ENCODE results near the gene SND1. TPM values are rescaled to one million over a fixed set of nuclear protein-coding genes. Genes with fewer than 3 reads are reported as not detected.
A peak's percentile ranks its signal among the peaks of the same experiment; 100 is the strongest.

The SND1 gene
- total and polyA plus RNA-seq, 7 experiments from 2014 or later: 68.6 to 253 (median 137) TPM

GRCh38 chr7:127932076-127932475, 280.1 kb downstream of the SND1 start:
- Histone ChIP-seq H3K27ac (ENCODE audit: low read depth, low read length) (no peak overlapping the region), H3K4me1 (ENCODE audit: control insufficient read depth in 2 of 2, insufficient read depth in 2 of 2, low read length in 2 of 2) (no peaks in the 10 kb centered on the region), H3K27me3 (ENCODE audit: control insufficient read depth in 2 of 2, insufficient read depth in 2 of 2, low read length in 2 of 2) (no peaks in the 10 kb centered on the region), H3K36me3 (ENCODE audit: control insufficient read depth in 2 of 3, insufficient read depth in 3 of 3, low read length in 3 of 3) (peaks cover 0 to 18% (median 4%) of the 10 kb centered on the region in 3 experiments), H3K4me3 (ENCODE audit: low read length) (no peak overlapping the region), H3K9me3 (ENCODE audit: control insufficient read depth in 2 of 3, low read length in 3 of 3) (no peaks in the 10 kb centered on the region)
- Mint-ChIP-seq H3K4me1 (peaks cover 0 to 14% (median 3%) of the 10 kb centered on the region in 7 donors), H3K36me3 (peaks cover 9 to 55% (median 48%) of the 10 kb centered on the region in 5 donors), H3K9me3 (no peaks in the 10 kb centered on the region), H3K27ac (no peak overlapping the region), H3K4me3 (no peak overlapping the region), H3K27me3 (no peaks in the 10 kb centered on the region)
- CTCF ChIA-PET: no interaction called here
- no peak for ATAC-seq
- POLR2A ChIA-PET: no interaction called here
- DNase-seq: no peak
- intact Hi-C loops (cut with micrococcal nuclease): no loop called here

- Mint-ChIP-seq H3K36me3 (peaks cover 9 to 54% (median 48%) of the 10 kb centered on the region in 5 donors), H3K27ac (no peak overlapping the region), H3K4me1 (peaks cover 0 to 14% (median 3%) of the 10 kb centered on the region in 7 donors), H3K4me3 (no peak overlapping the region), H3K27me3 (no peaks in the 10 kb centered on the region), H3K9me3 (no peaks in the 10 kb centered on the region)
- H3K9me3 ChIP-seq (ENCODE audit: control insufficient read depth in 2 of 3, low read length in 3 of 3): no peaks in the 10 kb centered on the region
- H3K36me3 ChIP-seq (ENCODE audit: control insufficient read depth in 2 of 3, insufficient read depth in 3 of 3, low read length in 3 of 3): peaks cover 0 to 18% (median 4%) of the 10 kb centered on the region in 3 experiments
- no peaks in the 10 kb centered on the region for H3K27me3 ChIP-seq (ENCODE audit: control insufficient read depth in 2 of 2, insufficient read depth in 2 of 2, low read length in 2 of 2)
- H3K4me3 ChIP-seq (ENCODE audit: low read length): no peak overlapping the region
- DNase-seq (no peak), ATAC-seq (no peak)
- intact Hi-C loops (cut with micrococcal nuclease): no loop called here
- no peak overlapping the region for H3K27ac ChIP-seq (ENCODE audit: low read depth, low read length)
- ChIA-PET CTCF (no interaction called here), POLR2A (no interaction called here)
- H3K4me1 ChIP-seq (ENCODE audit: control insufficient read depth in 2 of 2, insufficient read depth in 2 of 2, low read length in 2 of 2): no peaks in the 10 kb centered on the region
These were observed 280.5 kb downstream of the SND1 start for GRCh38 chr7:127932496-127932895.

GRCh38 chr7:127933146-127933545, 281.2 kb downstream of the SND1 start:
- H3K36me3 ChIP-seq (ENCODE audit: control insufficient read depth in 2 of 3, insufficient read depth in 3 of 3, low read length in 3 of 3): peaks cover 0 to 18% (median 4%) of the 10 kb centered on the region in 3 experiments
- POLR2A ChIA-PET: no interaction called here
- peaks cover 9 to 53% (median 48%) of the 10 kb centered on the region in 5 donors for H3K36me3 Mint-ChIP-seq

GRCh38 chr7:127934711-127935110, 282.7 kb downstream of the SND1 start:
- intact Hi-C loops (cut with micrococcal nuclease): no loop called here
- no peaks in the 10 kb centered on the region for H3K9me3 ChIP-seq (ENCODE audit: control insufficient read depth in 2 of 3, low read length in 3 of 3)
- DNase-seq: no peak
- ATAC-seq: no peak
- no peak overlapping the region for H3K4me3 ChIP-seq (ENCODE audit: low read length)
- Mint-ChIP-seq H3K4me3 (no peak overlapping the region), H3K4me1 (peaks cover 0 to 16% (median 3%) of the 10 kb centered on the region in 7 donors), H3K36me3 (peaks cover 2 to 55% (median 39%) of the 10 kb centered on the region in 5 donors), H3K27me3 (no peaks in the 10 kb centered on the region), H3K27ac (peak overlapping the region in 1 of 9 donors; percentile 3), H3K9me3 (no peaks in the 10 kb centered on the region)
- peaks cover 0 to 15% (median 4%) of the 10 kb centered on the region in 3 experiments for H3K36me3 ChIP-seq (ENCODE audit: control insufficient read depth in 2 of 3, insufficient read depth in 3 of 3, low read length in 3 of 3)
- H3K4me1 ChIP-seq (ENCODE audit: control insufficient read depth in 2 of 2, insufficient read depth in 2 of 2, low read length in 2 of 2): no peaks in the 10 kb centered on the region
- no peaks in the 10 kb centered on the region for H3K27me3 ChIP-seq (ENCODE audit: control insufficient read depth in 2 of 2, insufficient read depth in 2 of 2, low read length in 2 of 2)
- H3K27ac ChIP-seq (ENCODE audit: low read depth, low read length): no peak overlapping the region
- ChIA-PET CTCF (no interaction called here), POLR2A (no interaction called here)

More at GRCh38 chr7:127933146-127933545, 281.2 kb downstream of the SND1 start:
- Mint-ChIP-seq H3K4me3 (no peak overlapping the region), H3K27me3 (no peaks in the 10 kb centered on the region), H3K9me3 (no peaks in the 10 kb centered on the region), H3K4me1 (peaks cover 0 to 14% (median 3%) of the 10 kb centered on the region in 7 donors), H3K27ac (no peak overlapping the region)
- DNase-seq (no peak), ATAC-seq (no peak)
- Histone ChIP-seq H3K27me3 (ENCODE audit: control insufficient read depth in 2 of 2, insufficient read depth in 2 of 2, low read length in 2 of 2) (no peaks in the 10 kb centered on the region), H3K27ac (ENCODE audit: low read depth, low read length) (no peak overlapping the region), H3K9me3 (ENCODE audit: control insufficient read depth in 2 of 3, low read length in 3 of 3) (no peaks in the 10 kb centered on the region), H3K4me1 (ENCODE audit: control insufficient read depth in 2 of 2, insufficient read depth in 2 of 2, low read length in 2 of 2) (no peaks in the 10 kb centered on the region), H3K4me3 (ENCODE audit: low read length) (no peak overlapping the region)
- CTCF ChIA-PET: interaction anchor here (0.6 kb wide), 1 partner anchor 541 kb away, joined by 3 read pairs; no protein-coding TSS in a partner anchor
- intact Hi-C loops (cut with micrococcal nuclease): no loop called here

- ATAC-seq: no peak
- intact Hi-C loops (cut with micrococcal nuclease): no loop called here
- no peak overlapping the region for H3K4me3 ChIP-seq (ENCODE audit: low read length)
- H3K27ac ChIP-seq (ENCODE audit: low read depth, low read length): no peak overlapping the region
- ChIA-PET POLR2A (no interaction called here), CTCF (no interaction called here)
- H3K36me3 Mint-ChIP-seq: peaks cover 0 to 47% (median 27%) of the 10 kb centered on the region in 5 donors
- no peaks in the 10 kb centered on the region for H3K4me1 ChIP-seq (ENCODE audit: control insufficient read depth in 2 of 2, insufficient read depth in 2 of 2, low read length in 2 of 2)
- H3K27me3 Mint-ChIP-seq: no peaks in the 10 kb centered on the region
- no peak overlapping the region for H3K27ac Mint-ChIP-seq
- H3K36me3 ChIP-seq (ENCODE audit: control insufficient read depth in 2 of 3, insufficient read depth in 3 of 3, low read length in 3 of 3): peaks cover 0 to 5% (median 0%) of the 10 kb centered on the region in 3 experiments
- peaks cover 0 to 16% (median 3%) of the 10 kb centered on the region in 7 donors for H3K4me1 Mint-ChIP-seq
- H3K4me3 Mint-ChIP-seq: no peak overlapping the region
- no peaks in the 10 kb centered on the region for H3K9me3 Mint-ChIP-seq
- DNase-seq: no peak
- no peaks in the 10 kb centered on the region for H3K9me3 ChIP-seq (ENCODE audit: control insufficient read depth in 2 of 3, low read length in 3 of 3)
- no peaks in the 10 kb centered on the region for H3K27me3 ChIP-seq (ENCODE audit: control insufficient read depth in 2 of 2, insufficient read depth in 2 of 2, low read length in 2 of 2)
These were observed 283.9 kb downstream of the SND1 start for GRCh38 chr7:127935847-127936376.

GRCh38 chr7:127937066-127937680, 285.2 kb downstream of the SND1 start:
- ChIA-PET POLR2A (no interaction called here), CTCF (no interaction called here)
- Histone ChIP-seq H3K4me1 (ENCODE audit: control insufficient read depth in 2 of 2, insufficient read depth in 2 of 2, low read length in 2 of 2) (no peaks in the 10 kb centered on the region), H3K27ac (ENCODE audit: low read depth, low read length) (no peak overlapping the region), H3K4me3 (ENCODE audit: low read length) (no peak overlapping the region), H3K36me3 (ENCODE audit: control insufficient read depth in 2 of 3, insufficient read depth in 3 of 3, low read length in 3 of 3) (peaks cover 0 to 5% (median 0%) of the 10 kb centered on the region in 3 experiments), H3K27me3 (ENCODE audit: control insufficient read depth in 2 of 2, insufficient read depth in 2 of 2, low read length in 2 of 2) (no peaks in the 10 kb centered on the region), H3K9me3 (ENCODE audit: control insufficient read depth in 2 of 3, low read length in 3 of 3) (no peaks in the 10 kb centered on the region)
- no peak overlapping the region for H3K4me3 Mint-ChIP-seq
- no peak for DNase-seq
- intact Hi-C loops (cut with micrococcal nuclease): no loop called here
- H3K4me1 Mint-ChIP-seq: peaks cover 0 to 16% (median 3%) of the 10 kb centered on the region in 7 donors
- H3K9me3 Mint-ChIP-seq: no peaks in the 10 kb centered on the region
- H3K27me3 Mint-ChIP-seq: no peaks in the 10 kb centered on the region
- H3K36me3 Mint-ChIP-seq: peaks cover 0 to 46% (median 19%) of the 10 kb centered on the region in 5 donors
- no peak overlapping the region for H3K27ac Mint-ChIP-seq
- ATAC-seq: no peak

GRCh38 chr7:127938588-127938987, 286.6 kb downstream of the SND1 start:
- Histone ChIP-seq H3K36me3 (ENCODE audit: control insufficient read depth in 2 of 3, insufficient read depth in 3 of 3, low read length in 3 of 3) (peaks cover 0 to 8% (median 0%) of the 10 kb centered on the region in 3 experiments), H3K27me3 (ENCODE audit: control insufficient read depth in 2 of 2, insufficient read depth in 2 of 2, low read length in 2 of 2) (no peaks in the 10 kb centered on the region), H3K27ac (ENCODE audit: low read depth, low read length) (no peak overlapping the region), H3K9me3 (ENCODE audit: control insufficient read depth in 2 of 3, low read length in 3 of 3) (no peaks in the 10 kb centered on the region), H3K4me1 (ENCODE audit: control insufficient read depth in 2 of 2, insufficient read depth in 2 of 2, low read length in 2 of 2) (no peaks in the 10 kb centered on the region), H3K4me3 (ENCODE audit: low read length) (no peak overlapping the region)
- Mint-ChIP-seq H3K4me3 (no peak overlapping the region), H3K9me3 (no peaks in the 10 kb centered on the region), H3K27ac (no peak overlapping the region), H3K4me1 (peaks cover 0 to 16% (median 3%) of the 10 kb centered on the region in 7 donors), H3K27me3 (no peaks in the 10 kb centered on the region), H3K36me3 (peaks cover 0 to 48% (median 12%) of the 10 kb centered on the region in 5 donors)
- DNase-seq (no peak), ATAC-seq (no peak)
- CTCF ChIA-PET: no interaction called here
- intact Hi-C loops (cut with micrococcal nuclease): no loop called here
- POLR2A ChIA-PET: no interaction called here
